Neuronal stem cell (in vitro differentiated cells): ENCODE results near the gene GRAP.

ENCODE experiments used
- DNase-seq: peaks from one replicate; pipeline ENCODE4 v3.0.0-alpha.2; 2013; ENCODE audit warnings: low spot score
- H2AFZ ChIP-seq: one replicate; pipeline ENCODE4 v1.6.1; 2013; ENCODE audit warnings: mild to moderate bottlenecking, low read length, inconsistent platforms
- H2AK5ac ChIP-seq: 2 replicates; pipeline ENCODE4 v1.6.1; 2013; ENCODE audit warnings: low read depth, mild to moderate bottlenecking, inconsistent platforms, low read length, moderate library complexity, mixed read lengths
- H2BK120ac ChIP-seq: 2 replicates; pipeline ENCODE4 v1.6.1; 2013; ENCODE audit warnings: low read depth, mild to moderate bottlenecking, inconsistent platforms, low read length, moderate library complexity, mixed read lengths
- H2BK12ac ChIP-seq: one replicate; pipeline ENCODE4 v1.6.1; 2013; ENCODE audit warnings: low read length, inconsistent platforms
- H2BK15ac ChIP-seq: 2 replicates; pipeline ENCODE4 v1.6.1; 2013; ENCODE audit warnings: mild to moderate bottlenecking, low read length, inconsistent platforms, mixed read lengths
- H2BK5ac ChIP-seq: one replicate; pipeline ENCODE4 v1.6.1; 2013; ENCODE audit warnings: inconsistent platforms, mild to moderate bottlenecking, low read length, moderate library complexity
- H3K14ac ChIP-seq: one replicate; pipeline ENCODE4 v1.6.1; 2013; ENCODE audit warnings: low read length, inconsistent platforms
- H3K18ac ChIP-seq: 2 replicates; pipeline ENCODE4 v1.6.1; 2013; ENCODE audit warnings: low read length, inconsistent platforms
- H3K23ac ChIP-seq: 2 replicates; pipeline ENCODE4 v1.6.1; 2013; ENCODE audit warnings: low read depth, mild to moderate bottlenecking, mixed read lengths, low read length, inconsistent platforms; ENCODE audit not compliant: poor library complexity
- H3K27ac ChIP-seq: replicated peaks from 3 replicates; pipeline ENCODE4 v1.5.1; 2013; ENCODE audit warnings: low read length, inconsistent platforms
- H3K27me3 ChIP-seq, 3 experiments: 2 replicates each; pipeline ENCODE4 v1.6.1; 2013; ENCODE audit warnings: low read length in 3 of 3, mild to moderate bottlenecking in 2 of 3, inconsistent platforms in 1 of 3, low read depth in 1 of 3, mixed read lengths in 1 of 3, moderate library complexity in 1 of 3; ENCODE audit not compliant: control insufficient read depth in 3 of 3, insufficient read depth in 3 of 3
- H3K36me3 ChIP-seq, 2 donors: replicated peaks in 1 of 2; 2 replicates each; pipeline ENCODE4 v1.6.1; 2013; ENCODE audit warnings: low read length in 2 of 2; ENCODE audit not compliant: control insufficient read depth in 2 of 2, insufficient read depth in 2 of 2
- H3K4ac ChIP-seq: 2 replicates; pipeline ENCODE4 v1.6.1; 2013; ENCODE audit warnings: inconsistent platforms, mild to moderate bottlenecking, low read length, moderate library complexity
- H3K4me1 ChIP-seq, 2 donors: 1 replicate in 1 of 2; 2 replicates in 1 of 2; pipeline ENCODE4 v1.6.1; 2013; ENCODE audit warnings: low read length in 2 of 2, low read depth in 1 of 2; ENCODE audit not compliant: control insufficient read depth in 2 of 2, insufficient read depth in 1 of 2
- H3K4me2 ChIP-seq: one replicate; pipeline ENCODE4 v1.6.1; 2013; ENCODE audit warnings: mild to moderate bottlenecking, low read length, inconsistent platforms; ENCODE audit not compliant: insufficient read depth, poor library complexity, severe bottlenecking
- H3K4me3 ChIP-seq, 2 donors: 2 replicates each; pipeline ENCODE4 v1.5.1; 2013; ENCODE audit warnings: low read length in 2 of 2, mild to moderate bottlenecking in 2 of 2, inconsistent platforms in 1 of 2, moderate library complexity in 1 of 2
- H3K79me1 ChIP-seq: one replicate; pipeline ENCODE4 v1.6.1; 2013; ENCODE audit warnings: low read depth, mild to moderate bottlenecking, inconsistent platforms, low read length, moderate library complexity
- H3K9ac ChIP-seq: one replicate; pipeline ENCODE4 v1.6.1; 2013; ENCODE audit warnings: mild to moderate bottlenecking, low read depth, low read length, inconsistent platforms; ENCODE audit not compliant: poor library complexity
- H3K9me3 ChIP-seq, 2 donors: replicated peaks in 1 of 2; 2 replicates each; pipeline versions ENCODE3 to v1.6.1; 2013; ENCODE audit warnings: low read length in 2 of 2, mild to moderate bottlenecking in 2 of 2, inconsistent platforms in 1 of 2, low read depth in 1 of 2, mixed read lengths in 1 of 2, moderate library complexity in 1 of 2; ENCODE audit not compliant: control insufficient read depth in 2 of 2, insufficient read depth in 1 of 2
- H4K8ac ChIP-seq: one replicate; pipeline ENCODE4 v1.6.1; 2013; ENCODE audit warnings: low read depth, mild to moderate bottlenecking, inconsistent platforms, low read length, moderate library complexity
- H4K91ac ChIP-seq: one replicate; pipeline ENCODE4 v1.6.1; 2013; ENCODE audit warnings: low read length, low read depth, mild to moderate bottlenecking, inconsistent platforms; ENCODE audit not compliant: poor library complexity
- WGBS, 2 donors: extraction: QIAGEN DNeasy Blood & Tissue Kit; methylation state at CpG; one replicate each; pipeline ENCODE4 v1.1.7; 2013; ENCODE audit warnings: missing lambda C conversion rate in 2 of 2, mixed read lengths in 1 of 2; ENCODE audit not compliant: insufficient read length in 2 of 2, insufficient replicate concordance in 1 of 2; ENCODE audit errors: extremely low coverage in 2 of 2; 5-methylcytosine and 5-hydroxymethylcytosine counted together

Gene GRAP

GRCh38 chr17:18977021-18977420 is 69.7 kb downstream of the GRAP start:
- H2BK120ac ChIP-seq = no peak overlapping the region
- H2AK5ac ChIP-seq = no peak overlapping the region
- H3K9ac ChIP-seq = no peak overlapping the region
- no peak overlapping the region for H2BK15ac ChIP-seq
- H3K9me3 ChIP-seq = no peaks in the 10 kb centered on the region
- H3K14ac ChIP-seq = no peak overlapping the region
- no CpG with 5 or more reads among the region's 4 CpGs for WGBS, 2 donors
- H3K27me3 ChIP-seq = no peaks in the 10 kb centered on the region
- peaks cover 10 to 17% of the 10 kb centered on the region in 2 donors for H3K4me1 ChIP-seq
- H3K18ac ChIP-seq = peak overlapping the region; percentile 5
- H4K8ac ChIP-seq = no peak overlapping the region
- H3K36me3 ChIP-seq = peaks cover 0 to 23% of the 10 kb centered on the region in 2 donors
- no peak for DNase-seq
- no peak overlapping the region for H4K91ac ChIP-seq
- no peak overlapping the region for H3K27ac ChIP-seq
- H3K23ac ChIP-seq = no peak overlapping the region
- no peak overlapping the region for H2AFZ ChIP-seq
- H3K79me1 ChIP-seq = no peaks in the 10 kb centered on the region
- H2BK12ac ChIP-seq = no peak overlapping the region
- no peak overlapping the region for H2BK5ac ChIP-seq
- H3K4me2 ChIP-seq = no peak overlapping the region
- no peak overlapping the region for H3K4ac ChIP-seq
- no peak overlapping the region for H3K4me3 ChIP-seq

- no peak overlapping the region for H2BK15ac ChIP-seq
- H3K4me1 ChIP-seq = peaks cover 3 to 9% of the 10 kb centered on the region in 2 donors
- no peak overlapping the region for H3K4me3 ChIP-seq
- no peak overlapping the region for H2BK5ac ChIP-seq
- no peak overlapping the region for H3K9ac ChIP-seq
- no peaks in the 10 kb centered on the region for H3K27me3 ChIP-seq
- H4K8ac ChIP-seq = no peak overlapping the region
- no peak overlapping the region for H3K27ac ChIP-seq
- no peak overlapping the region for H3K23ac ChIP-seq
- H3K18ac ChIP-seq = no peak overlapping the region
- no peak overlapping the region for H2AK5ac ChIP-seq
- no peak overlapping the region for H4K91ac ChIP-seq
- H3K79me1 ChIP-seq = no peaks in the 10 kb centered on the region
- H2BK120ac ChIP-seq = no peak overlapping the region
- no CpG with 5 or more reads among the region's 4 CpGs for WGBS, 2 donors
- DNase-seq = no peak
- no peak overlapping the region for H2BK12ac ChIP-seq
- H3K9me3 ChIP-seq = no peaks in the 10 kb centered on the region
- no peak overlapping the region for H3K14ac ChIP-seq
- H3K4me2 ChIP-seq = no peak overlapping the region
- H2AFZ ChIP-seq = no peak overlapping the region
- H3K4ac ChIP-seq = no peak overlapping the region
- peaks cover 0 to 25% of the 10 kb centered on the region in 2 donors for H3K36me3 ChIP-seq
Measured at GRCh38 chr17:18976201-18976600, 70.6 kb downstream of the GRAP start.

- Histone ChIP-seq H3K9ac (no peak overlapping the region), H2BK120ac (no peak overlapping the region), H3K79me1 (no peaks in the 10 kb centered on the region), H2AFZ (no peak overlapping the region), H3K27ac (no peak overlapping the region), H3K27me3 (no peaks in the 10 kb centered on the region), H3K4me2 (no peak overlapping the region), H2AK5ac (no peak overlapping the region), H3K4ac (no peak overlapping the region), H2BK12ac (no peak overlapping the region), H3K4me1 (peaks cover 0 to 4% of the 10 kb centered on the region in 2 donors), H3K23ac (no peak overlapping the region), H2BK15ac (no peak overlapping the region), H3K14ac (no peak overlapping the region), H2BK5ac (no peak overlapping the region), H3K9me3 (no peaks in the 10 kb centered on the region), H4K91ac (no peak overlapping the region), H3K4me3 (no peak overlapping the region), H3K36me3 (peaks cover 0 to 30% of the 10 kb centered on the region in 2 donors), H4K8ac (no peak overlapping the region), H3K18ac (no peak overlapping the region)
- no peak for DNase-seq
- no CpG with 5 or more reads among the region's 13 CpGs for WGBS, 2 donors
Measured at GRCh38 chr17:18975597-18975996, 71.2 kb downstream of the GRAP start.

- no peak for DNase-seq
- WGBS, 2 donors = no CpG with 5 or more reads among the region's 10 CpGs
- no peak overlapping the region for H2BK5ac ChIP-seq
- H3K9me3 ChIP-seq = no peaks in the 10 kb centered on the region
- H2BK12ac ChIP-seq = no peak overlapping the region
- no peak overlapping the region for H3K14ac ChIP-seq
- H4K8ac ChIP-seq = no peak overlapping the region
- no peak overlapping the region for H2AK5ac ChIP-seq
- no peak overlapping the region for H3K23ac ChIP-seq
- no peaks in the 10 kb centered on the region for H3K27me3 ChIP-seq
- no peak overlapping the region for H3K4ac ChIP-seq
- H3K79me1 ChIP-seq = no peaks in the 10 kb centered on the region
- H3K4me3 ChIP-seq = no peak overlapping the region
- no peak overlapping the region for H3K4me2 ChIP-seq
- H3K27ac ChIP-seq = no peak overlapping the region
- H3K9ac ChIP-seq = no peak overlapping the region
- H4K91ac ChIP-seq = no peak overlapping the region
- peaks cover 0 to 33% of the 10 kb centered on the region in 2 donors for H3K36me3 ChIP-seq
- H2AFZ ChIP-seq = no peak overlapping the region
- H2BK120ac ChIP-seq = no peak overlapping the region
- no peaks in the 10 kb centered on the region for H3K4me1 ChIP-seq
- H2BK15ac ChIP-seq = no peak overlapping the region
- H3K18ac ChIP-seq = no peak overlapping the region
Measured at GRCh38 chr17:18974407-18975149, 72.2 kb downstream of the GRAP start.
